SK-N-SH (cell line): ENCODE data around the gene CCDC102A. TPM values are rescaled to one million over a fixed set of nuclear protein-coding genes. Genes with fewer than 3 reads are reported as not detected.

Experiments used
- CTCF ChIA-PET: fragments of 300-600, 350-600 bp; formaldehyde crosslinking; extraction: SDS; loops from one replicate; lab custom pipeline; 2021; lab: Yijun Ruan, JAX
- POLR2A ChIA-PET: fragments of 350-600 bp; sonication (Branson Sonifier 250); formaldehyde crosslinking; extraction: SDS; loops from one replicate; lab custom pipeline; 2020; ENCODE audit warnings: antibody characterized with exemption, inconsistent platforms; lab: Yijun Ruan, JAX
- DNase-seq: peaks from one replicate; pipeline ENCODE4 v3.0.0; 2012
- H2AFZ ChIP-seq: fragments of 200-600 bp; sonication (generic); 2 replicates; pipeline ENCODE4 v1.8.1; 2016; ENCODE audit warnings: antibody characterized with exemption, mild to moderate bottlenecking, low read depth
- H3F3A ChIP-seq: fragments of 200-600 bp; sonication (generic); replicated peaks from 2 replicates; pipeline ENCODE3; 2016; ENCODE audit warnings: antibody characterized with exemption, mild to moderate bottlenecking; ENCODE audit not compliant: insufficient read depth
- H3K27ac ChIP-seq, 2 experiments: fragments of 200-500 bp in 1 of 2; fragments of 200-600 bp in 1 of 2; sonication (Bioruptor generic) in 1 of 2; sonication (generic), shearing (Covaris generic) in 1 of 2; 2 replicates each; pipeline versions ENCODE4 v1.5.1 to v1.6.1; 2014 to 2016; ENCODE audit warnings: low read depth in 2 of 2, inconsistent platforms in 1 of 2, low read length in 1 of 2, mild to moderate bottlenecking in 1 of 2, mixed read lengths in 1 of 2
- H3K27me3 ChIP-seq: fragments of 200-600 bp; sonication (generic), shearing (Covaris generic); 2 replicates; pipeline ENCODE4 v1.6.1; 2016; ENCODE audit warnings: mixed run types; ENCODE audit not compliant: insufficient read depth
- H3K36me3 ChIP-seq, 2 experiments: fragments of 200-500 bp in 1 of 2; fragments of 200-600 bp in 1 of 2; sonication (Bioruptor generic) in 1 of 2; sonication (generic) in 1 of 2; replicated peaks in 1 of 2; 2 replicates each; pipeline versions ENCODE3 to v1.5.1; 2014 to 2016; ENCODE audit warnings: low read length in 1 of 2, mild to moderate bottlenecking in 1 of 2; ENCODE audit not compliant: insufficient read depth in 2 of 2, control insufficient read depth in 1 of 2
- H3K4me1 ChIP-seq, 2 experiments: fragments of 200-500 bp in 1 of 2; fragments of 200-600 bp in 1 of 2; sonication (Bioruptor generic) in 1 of 2; sonication (generic), shearing (Covaris generic) in 1 of 2; 2 replicates each; pipeline versions ENCODE4 v1.5.1 to v1.6.1; 2014 to 2016; ENCODE audit warnings: low read depth in 1 of 2, low read length in 1 of 2, mixed run types in 1 of 2; ENCODE audit not compliant: insufficient read depth in 2 of 2, control insufficient read depth in 1 of 2
- H3K4me2 ChIP-seq: fragments of 200-600 bp; sonication (generic), shearing (Covaris generic); 2 replicates; pipeline ENCODE4 v1.6.1; 2017; ENCODE audit warnings: mixed run types
- H3K4me3 ChIP-seq, 2 experiments: fragments of 200-500 bp in 1 of 2; fragments of 200-600 bp in 1 of 2; sonication (Bioruptor generic) in 1 of 2; sonication (generic), shearing (Covaris generic) in 1 of 2; 2 replicates each; pipeline versions ENCODE4 v1.5.1 to v1.8.1; 2014 to 2016; ENCODE audit warnings: low read depth in 2 of 2, inconsistent platforms in 1 of 2, low read length in 1 of 2, mild to moderate bottlenecking in 1 of 2, mixed read lengths in 1 of 2, moderate library complexity in 1 of 2
- H3K79me2 ChIP-seq: fragments of 200-600 bp; sonication (generic); 2 replicates; pipeline ENCODE4 v1.8.1; 2017; ENCODE audit warnings: mild to moderate bottlenecking; ENCODE audit not compliant: insufficient read depth
- H3K9ac ChIP-seq: fragments of 200-600 bp; sonication (generic); 2 replicates; pipeline ENCODE4 v1.6.1; 2017; ENCODE audit warnings: mixed run types
- H3K9me2 ChIP-seq: fragments of 200-600 bp; sonication (generic); 2 replicates; pipeline ENCODE4 v1.6.1; 2017; ENCODE audit warnings: mixed run types
- H3K9me3 ChIP-seq: fragments of 200-600 bp; sonication (generic); 2 replicates; pipeline ENCODE4 v1.6.1; 2017; ENCODE audit warnings: mixed run types, mild to moderate bottlenecking, moderate library complexity
- H4K20me1 ChIP-seq: fragments of 200-600 bp; sonication (generic); 2 replicates; pipeline ENCODE4 v1.6.1; 2017; ENCODE audit warnings: mild to moderate bottlenecking, mixed run types; ENCODE audit not compliant: insufficient read depth
- CHD2 ChIP-seq: fragments of 150-350 bp; IDR thresholded peaks from 2 replicates; pipeline ENCODE4 v1.6.1; 2018; ENCODE audit warnings: low read length; ENCODE audit not compliant: partially characterized antibody
- EP300 ChIP-seq, 2 experiments: IDR thresholded peaks; 2 replicates each; pipeline versions ENCODE4 v1.4.0 to v1.6.1; 2012; ENCODE audit warnings: borderline replicate concordance in 1 of 2, low read depth in 1 of 2, low read length in 1 of 2
- EZH2phosphoT487 ChIP-seq: fragments of 200-600 bp; sonication (generic); IDR thresholded peaks from 2 replicates; pipeline ENCODE4 v1.6.1; 2017; ENCODE audit warnings: low read depth, mixed run types, mild to moderate bottlenecking, antibody characterized with exemption, moderate library complexity, borderline replicate concordance
- FOXJ3 ChIP-seq: sonication (generic); formaldehyde crosslinking; IDR thresholded peaks from 2 replicates; pipeline ENCODE4 v1.5.1; 2020; ENCODE audit warnings: mild to moderate bottlenecking, missing genetic modification reagents
- FOXM1 ChIP-seq: IDR thresholded peaks from 2 replicates; pipeline ENCODE4 v1.4.0; 2012; ENCODE audit warnings: low read depth, mild to moderate bottlenecking
- IRF3 ChIP-seq: fragments of 150-350 bp; IDR thresholded peaks from 2 replicates; pipeline ENCODE4 v1.6.1; 2016; ENCODE audit warnings: mild to moderate bottlenecking, low read depth, low read length
- MAX ChIP-seq: IDR thresholded peaks from 2 replicates; pipeline ENCODE4 v1.4.0; 2012; ENCODE audit warnings: low read depth
- MEF2A ChIP-seq: IDR thresholded peaks from 2 replicates; pipeline ENCODE4 v1.4.0; 2012; ENCODE audit warnings: low read depth, borderline replicate concordance
- MXI1 ChIP-seq: IDR thresholded peaks from 2 replicates; pipeline ENCODE4 v1.6.1; 2012; ENCODE audit warnings: mild to moderate bottlenecking, low read depth, low read length, improper control_type of control experiment
- POLR2AphosphoS5 ChIP-seq: IDR thresholded peaks from 2 replicates; pipeline ENCODE4 v1.6.1; 2012; ENCODE audit warnings: low read depth, low read length
- RXRA ChIP-seq: IDR thresholded peaks from 2 replicates; pipeline ENCODE4 v1.4.0; 2012; ENCODE audit warnings: low read depth, mild to moderate bottlenecking, borderline replicate concordance
- SIN3A ChIP-seq: IDR thresholded peaks from 2 replicates; pipeline ENCODE4 v1.6.1; 2012; ENCODE audit warnings: low read depth, mild to moderate bottlenecking, low read length, moderate library complexity, borderline replicate concordance
- SMC3 ChIP-seq: IDR thresholded peaks from 2 replicates; pipeline ENCODE4 v1.6.1; 2012; ENCODE audit warnings: low read depth, low read length, improper control_type of control experiment
- TAF1 ChIP-seq: IDR thresholded peaks from 2 replicates; pipeline ENCODE4 v1.6.1; 2012; ENCODE audit warnings: low read depth, mild to moderate bottlenecking, low read length, moderate library complexity, borderline replicate concordance
- TEAD4 ChIP-seq: IDR thresholded peaks from 2 replicates; pipeline ENCODE4 v1.4.0; 2012; ENCODE audit warnings: mild to moderate bottlenecking, borderline replicate concordance; ENCODE audit not compliant: insufficient read depth
- YY1 ChIP-seq: IDR thresholded peaks from 2 replicates; pipeline ENCODE4 v1.4.0; 2012; ENCODE audit warnings: low read depth, mild to moderate bottlenecking
- WGBS: methylation state at CpG from one replicate; pipeline ENCODE4 v1.1.6; 2017; ENCODE audit warnings: low lambda C conversion rate; 5-methylcytosine and 5-hydroxymethylcytosine counted together
- polyA plus RNA-seq, 3 experiments: library from polyadenylated mRNA; depleted of rRNA; stranded (reverse); fragments of >200 nt; gene quantifications; 2 replicates each; pipeline ENCODE4 v1.2.3, GENCODE V29; 2012

Gene CCDC102A
- 17.5 and 26.2 TPM in 2 replicates for polyA plus RNA-seq (2012; rRNA removed)
- polyA plus RNA-seq (2012; cell fraction: cytosol; rRNA removed): 13.1 and 17.1 TPM in 2 replicates
- polyA plus RNA-seq (2012; cell fraction: nucleus; rRNA removed): 20.7 and 31.8 TPM in 2 replicates

- WGBS: 50% methylated on average over 26 of the region's 81 CpGs
- Histone ChIP-seq H3K27ac (peak within 1 kb of the TSS; percentile 70 to 81), H4K20me1 (no peaks in the 10 kb centered on the region), H3K9me2 (no peaks in the 10 kb centered on the region), H3K36me3 (peaks cover 0 to 4% of the 10 kb centered on the region in 2 experiments), H3K27me3 (no peaks in the 10 kb centered on the region), H3K4me2 (peak within 1 kb of the TSS; percentile 96), H3K9ac (peak within 1 kb of the TSS; percentile 95), H2AFZ (peak within 1 kb of the TSS; percentile 99), H3K79me2 (peaks cover 9% of the 10 kb centered on the region; the same call in 1 of the 2 replicates), H3F3A (peaks cover 4% of the 10 kb centered on the region), H3K4me1 (peaks cover 14 to 41% of the 10 kb centered on the region in 2 experiments; a peak in 2 of 4 replicates)
- DNase-seq: peak; percentile 86
- CTCF ChIA-PET: interaction anchor here (1.4 to 3.4 kb wide), 5 partner anchors 10 to 118 kb away, joined by 3 to 27 read pairs (median 10); partner anchors contain the start of gene POLR2C
- TF ChIP-seq FOXJ3 (CRISPR knock-in tag): no peak
- TF ChIP-seq MAX: peak; percentile 44; the same call in 1 of the 2 replicates
- no peak for TF ChIP-seq MEF2A
- 0 out of 2 replicates have a peak, but pooled peaks have one; percentile 11 for TF ChIP-seq TAF1
- TF ChIP-seq MXI1: 0 out of 2 replicates have a peak, but pooled peaks have one; percentile 7
- peak; percentile 3 for TF ChIP-seq CHD2
- no peak for TF ChIP-seq EP300 (IDR thresholded peaks at IDR 0.05; ENCODE audit: borderline replicate concordance in 1 of 2, low read depth in 1 of 2, low read length in 1 of 2)
- no peak for TF ChIP-seq IRF3
- TF ChIP-seq, all 33 proteins: peak for 4
- peak within 1 kb of the TSS; percentile 70 to 90 for H3K4me3 ChIP-seq
- POLR2A ChIA-PET: interaction anchor here (0.8 kb wide), 1 partner anchor 89 kb away, joined by 4 read pairs; the partner anchor contains the start of genes CIAPIN1 and COQ9
- H3K9me3 ChIP-seq: no peaks in the 10 kb centered on the region
Observed at GRCh38 chr16:57536306-57537193, at the start of gene CCDC102A. TSS of gene CCDC102A (minus strand) at chr16:57536571. CDS start at chr16:57529177, 7,394 bp downstream.

GRCh38 chr16:57585051-57585687 is 48.8 kb upstream of the CCDC102A start:
- no peak overlapping the region for H2AFZ ChIP-seq
- ChIA-PET CTCF (interaction anchor here (0.6 to 5.5 kb wide), 6 partner anchors 9 to 174 kb away, joined by 3 to 42 read pairs (median 4); no protein-coding TSS in a partner anchor), POLR2A (no interaction called here)
- no peak for DNase-seq
- H3K27me3 ChIP-seq: no peaks in the 10 kb centered on the region; the same call in 1 of the 2 replicates
- H3K27ac ChIP-seq: no peak overlapping the region
- no peaks in the 10 kb centered on the region for H3K36me3 ChIP-seq
- no peak overlapping the region for H3K9ac ChIP-seq
- no peaks in the 10 kb centered on the region for H3F3A ChIP-seq
- H3K4me3 ChIP-seq: no peak overlapping the region
- H3K9me3 ChIP-seq: no peaks in the 10 kb centered on the region
- TF ChIP-seq EP300 (IDR thresholded peaks at IDR 0.05; ENCODE audit: borderline replicate concordance in 1 of 2, low read depth in 1 of 2, low read length in 1 of 2) (no peak), EZH2phosphoT487 (no peak), TEAD4 (no peak), SIN3A (no peak), FOXJ3 (CRISPR knock-in tag) (no peak), POLR2AphosphoS5 (no peak), IRF3 (no peak), RXRA (no peak), FOXM1 (no peak), YY1 (no peak), SMC3 (no peak)
- H3K4me1 ChIP-seq: peaks cover 2% of the 10 kb centered on the region in 2 experiments; a peak in 1 of 4 replicates
- no peaks in the 10 kb centered on the region for H4K20me1 ChIP-seq
- no peaks in the 10 kb centered on the region for H3K79me2 ChIP-seq
- WGBS: 27% methylated on average over 3 of the region's 3 CpGs
- H3K9me2 ChIP-seq: no peaks in the 10 kb centered on the region
- H3K4me2 ChIP-seq: no peak overlapping the region
